Left colon (tissue), 2 donors: ENCODE data around the gene P3H2. TPM values are rescaled to one million over a fixed set of nuclear protein-coding genes. Genes with fewer than 3 reads are reported as not detected.

Experiments used
- total RNA-seq, 2 donors: library from RNA; stranded (reverse); fragmentation: NEBNext Ultra II Directional; extraction: Animal tissue kit (Norgen Biotek cat#: 25700); gene quantifications; one replicate each; pipeline ENCODE4 v1.2.1, GENCODE V29; 2021
- donor health status: DM: no; HTN: no; CAD: no.
- donor health status: DM: yes; HTN: yes; CAD: no.

P3H2 gene
- total RNA-seq, 2 donors from 2014 or later = 39.5 to 46.4 TPM

Other genes with a start within 250 kb of the P3H2 start
- 1 to 10 TPM in 1 of 2 donors, under 1 TPM in 1; 0.59 to 2.6 TPM for gene CLDN1, start 201.5 kb upstream of the P3H2 start, total RNA-seq